Activated gamma-delta T cell treated with anti-CD3 and anti-CD28 coated beads, Interleukin-2, amount 50 U/mL, for 16 hours (primary cell): ENCODE measurements around the gene CBARP.
"Not testable (repeated sequence)": the region's sequence is repeated elsewhere in the genome, so short reads cannot be mapped to it uniquely, and the experiment has no call there.

Experiments used
- DNase-seq: peaks from one replicate; pipeline ENCODE4 v3.0.0-alpha.2; 2020; ENCODE audit warnings: low read depth

CBARP gene

DNA sequence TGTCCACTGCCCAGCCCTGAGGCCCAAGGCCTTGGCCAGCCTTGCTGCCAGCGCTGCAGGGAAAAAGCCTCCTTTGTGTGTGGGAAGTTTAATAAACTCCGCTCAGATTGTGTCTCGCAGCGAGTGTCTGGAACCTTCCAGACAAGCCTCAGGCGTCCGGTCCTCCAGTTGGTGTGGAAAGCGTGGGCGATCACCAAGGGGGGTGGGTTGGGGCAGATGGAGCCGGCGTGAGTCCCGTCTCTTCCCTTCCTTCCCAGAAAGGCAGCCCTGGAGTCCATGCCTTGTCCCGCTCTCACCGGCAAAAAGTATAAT lies 27.6 kb downstream of the CBARP start:
- no peak for DNase-seq

DNA sequence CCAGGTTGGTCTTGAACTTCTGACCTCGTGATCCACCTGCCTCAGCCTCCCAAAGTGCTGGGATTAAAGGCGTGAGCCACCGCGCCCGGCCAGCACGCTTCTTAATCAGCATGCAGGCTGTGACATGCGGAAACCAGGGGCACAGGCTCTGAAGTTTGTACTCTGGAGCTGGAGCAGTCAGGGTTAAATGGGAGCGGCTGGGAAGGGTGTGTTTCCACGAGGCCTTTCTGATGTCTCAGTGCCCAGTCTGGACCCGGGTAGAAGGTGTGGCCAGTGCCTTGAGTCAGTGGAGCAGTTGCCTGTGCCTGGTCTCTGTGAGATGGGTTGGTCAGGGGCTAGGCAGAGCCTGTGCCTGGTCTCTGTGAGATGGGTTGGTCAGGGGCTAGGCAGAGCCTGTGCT lies 29.0 kb downstream of the CBARP start:
- DNase-seq = not testable (repeated sequence)

DNA sequence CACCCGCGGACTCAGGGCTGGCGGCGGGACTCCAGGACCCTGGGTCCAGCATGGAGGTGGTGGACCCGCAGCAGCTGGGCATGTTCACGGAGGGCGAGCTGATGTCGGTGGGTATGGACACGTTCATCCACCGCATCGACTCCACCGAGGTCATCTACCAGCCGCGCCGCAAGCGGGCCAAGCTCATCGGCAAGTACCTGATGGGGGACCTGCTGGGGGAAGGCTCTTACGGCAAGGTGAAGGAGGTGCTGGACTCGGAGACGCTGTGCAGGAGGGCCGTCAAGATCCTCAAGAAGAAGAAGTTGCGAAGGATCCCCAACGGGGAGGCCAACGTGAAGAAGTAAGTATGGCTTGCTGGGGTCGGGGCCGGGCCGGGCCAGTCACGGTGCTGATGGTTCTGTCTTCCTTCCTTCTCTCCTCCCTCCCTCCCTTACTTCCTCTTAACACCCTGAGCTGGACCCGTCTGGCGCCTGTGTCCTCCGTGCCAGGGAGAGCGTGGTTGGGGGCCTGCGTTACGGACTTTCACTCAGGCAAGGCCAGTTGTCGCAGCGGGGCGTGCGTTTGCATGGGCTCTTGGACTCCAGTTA lies 30.8 kb downstream of the CBARP start:
- DNase-seq = no peak

DNA sequence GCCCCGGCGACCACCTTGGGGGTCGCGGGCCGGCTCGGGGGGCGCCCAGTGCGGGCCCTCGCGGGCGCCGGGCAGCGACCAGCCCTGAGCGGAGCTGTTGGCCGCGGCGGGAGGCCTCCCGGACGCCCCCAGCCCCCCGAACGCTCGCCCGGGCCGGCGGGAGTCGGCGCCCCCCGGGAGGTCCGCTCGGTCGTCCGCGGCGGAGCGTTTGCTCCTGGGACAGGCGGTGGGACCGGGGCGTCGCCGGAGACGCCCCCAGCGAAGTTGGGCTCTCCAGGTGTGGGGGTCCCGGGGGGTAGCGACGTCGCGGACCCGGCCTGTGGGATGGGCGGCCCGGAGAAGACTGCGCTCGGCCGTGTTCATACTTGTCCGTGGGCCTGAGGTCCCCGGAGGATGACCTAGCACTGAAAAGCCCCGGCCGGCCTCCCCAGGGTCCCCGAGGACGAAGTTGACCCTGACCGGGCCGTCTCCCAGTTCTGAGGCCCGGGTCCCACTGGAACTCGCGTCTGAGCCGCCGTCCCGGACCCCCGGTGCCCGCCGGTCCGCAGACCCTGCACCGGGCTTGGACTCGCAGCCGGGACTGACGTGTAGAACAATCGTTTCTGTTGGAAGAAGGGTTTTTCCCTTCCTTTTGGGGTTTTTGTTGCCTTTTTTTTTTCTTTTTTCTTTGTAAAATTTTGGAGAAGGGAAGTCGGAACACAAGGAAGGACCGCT lies 31.5 kb downstream of the CBARP start:
- DNase-seq = no peak

DNA sequence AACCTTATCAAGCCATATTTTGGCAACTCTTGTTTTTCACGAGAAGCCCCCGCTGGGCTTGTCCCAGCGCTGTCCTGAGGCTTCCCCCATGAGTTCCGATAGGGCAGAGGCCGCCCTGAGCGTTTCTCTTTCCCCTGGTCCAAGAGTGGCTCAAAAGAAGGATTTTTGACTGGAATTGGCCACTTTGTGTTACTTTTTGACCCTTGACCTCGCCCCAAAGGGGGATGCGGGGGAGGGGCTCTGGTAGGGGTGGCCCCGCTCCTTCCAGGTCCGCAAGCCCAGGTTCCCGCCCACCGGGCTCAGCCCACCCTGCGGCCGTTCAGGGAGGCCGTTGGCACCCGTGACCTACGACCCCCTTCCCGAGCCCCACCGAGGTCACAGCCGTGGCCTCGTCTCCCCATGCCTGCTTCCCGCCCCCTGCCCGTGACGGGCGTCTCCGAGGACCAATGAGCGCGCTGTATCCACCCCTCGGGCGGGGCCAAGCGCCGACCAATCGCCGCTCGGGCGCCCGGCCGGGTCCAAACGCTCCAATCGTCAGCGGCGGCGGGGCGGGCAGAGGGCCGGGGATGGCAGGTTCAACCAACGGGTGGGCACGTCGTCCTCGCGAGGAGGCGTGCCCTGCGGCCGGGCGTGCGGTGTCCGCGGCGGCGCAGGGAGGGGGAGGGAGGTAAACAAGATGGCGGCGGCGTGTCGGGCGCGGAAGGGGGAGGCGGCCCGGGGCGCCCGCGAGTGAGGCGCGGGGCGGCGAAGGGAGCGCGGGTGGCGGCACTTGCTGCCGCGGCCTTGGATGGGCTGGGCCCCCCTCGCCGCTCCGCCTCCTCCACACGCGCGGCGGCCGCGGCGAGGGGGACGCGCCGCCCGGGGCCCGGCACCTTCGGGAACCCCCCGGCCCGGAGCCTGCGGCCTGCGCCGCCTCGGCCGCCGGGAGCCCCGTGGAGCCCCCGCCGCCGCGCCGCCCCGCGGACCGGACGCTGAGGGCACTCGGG lies 32.4 kb downstream of the CBARP start, which contains the start of gene STK11:
Gene STK11 (plus strand): TSS at position 665 of the 986 bp plus-strand sequence. CDS start 1,136 bp downstream, outside the sequence.
- DNase-seq = peak; percentile 99

DNA sequence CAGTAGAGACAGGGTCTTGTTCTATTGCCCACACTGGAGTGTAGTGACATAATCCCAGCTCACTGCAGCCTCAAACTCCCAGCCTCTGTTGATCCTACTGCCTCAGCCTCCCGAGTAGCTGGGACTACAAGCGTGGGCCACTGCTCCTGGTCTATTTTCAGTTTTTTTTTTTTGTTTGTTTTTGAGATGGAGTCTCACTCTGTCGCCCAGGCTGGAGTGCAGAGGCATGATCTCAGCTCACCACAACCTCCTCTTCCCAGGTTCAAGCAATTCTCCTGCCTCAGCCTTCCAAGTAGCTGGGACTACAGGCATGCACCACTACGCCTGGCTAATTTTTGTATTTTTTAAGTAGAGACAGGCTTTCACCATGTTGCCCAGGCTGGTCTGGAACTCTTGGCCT lies 37.2 kb downstream of the CBARP start:
- not testable (repeated sequence) for DNase-seq

DNA sequence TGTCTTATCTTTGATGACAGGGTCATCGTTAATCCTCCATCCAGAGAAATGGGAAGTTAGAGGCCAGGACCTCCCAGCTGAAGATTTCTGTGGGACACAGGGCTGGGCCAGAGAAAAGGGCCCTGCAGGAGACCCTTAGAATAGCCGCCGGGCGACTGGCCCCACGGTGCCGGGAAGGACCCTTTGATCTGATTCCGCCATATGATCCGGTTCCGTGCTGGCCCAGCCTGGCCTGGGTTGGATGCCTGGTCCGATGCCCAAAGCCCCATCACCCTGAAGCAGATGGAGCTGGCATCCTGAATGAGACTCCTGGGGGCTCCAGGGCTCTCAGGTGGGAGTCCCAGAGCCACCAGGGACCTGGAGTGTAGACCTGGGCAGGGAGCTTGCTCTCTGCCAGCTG lies 38.3 kb downstream of the CBARP start:
- no peak for DNase-seq

DNA sequence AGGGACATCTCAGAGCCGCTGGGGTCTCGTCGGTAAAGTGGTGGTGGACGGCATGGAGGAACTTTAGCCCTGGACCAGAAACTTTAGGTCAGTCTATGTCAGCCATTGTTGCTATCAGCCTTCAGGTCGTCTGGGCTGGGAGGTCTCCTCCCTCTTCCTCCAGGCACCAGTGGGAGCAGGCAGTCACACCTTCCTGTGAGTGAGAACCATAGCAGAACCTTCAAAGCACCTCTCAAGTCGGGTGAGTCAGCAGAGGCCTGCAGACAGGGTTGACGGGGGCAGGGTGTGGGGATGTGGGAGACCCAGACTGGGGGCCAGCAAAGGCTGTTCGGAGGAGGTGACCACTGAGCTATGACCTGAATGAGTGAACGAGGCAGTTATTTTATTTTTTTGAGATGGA lies 48.4 kb downstream of the CBARP start:
- DNase-seq = peak; percentile 55

DNA sequence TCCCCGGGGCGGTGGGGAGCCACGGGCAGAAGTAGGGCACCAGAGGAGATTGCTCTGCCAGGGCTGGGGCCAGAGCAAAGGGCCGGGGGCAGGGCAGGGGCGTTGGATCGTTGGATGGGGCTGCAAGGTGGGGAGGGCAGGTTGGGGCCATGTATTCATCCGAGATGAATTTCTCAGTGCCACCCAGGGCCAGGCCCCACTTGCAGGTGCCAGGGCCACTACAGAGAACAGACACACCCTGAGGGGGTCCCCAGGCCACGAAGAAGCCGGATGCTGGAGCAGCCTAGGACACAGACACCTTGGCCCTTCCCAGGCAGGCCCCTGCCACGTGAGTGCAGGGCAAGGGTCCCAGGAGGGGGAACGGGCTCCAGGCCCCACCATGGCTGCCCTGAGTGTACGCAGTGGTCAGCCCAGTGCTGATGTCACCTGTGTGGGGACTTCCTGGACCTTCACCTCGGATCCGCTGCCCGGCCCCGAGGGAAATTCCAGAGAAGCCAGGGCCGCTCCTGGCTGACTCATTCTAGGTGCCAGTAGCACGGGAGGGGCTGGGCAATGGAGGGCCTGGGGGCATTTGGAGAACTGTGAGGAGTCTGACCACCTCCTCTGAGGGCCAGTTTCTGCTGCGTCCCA lies 54.1 kb downstream of the CBARP start:
- DNase-seq = no peak

DNA sequence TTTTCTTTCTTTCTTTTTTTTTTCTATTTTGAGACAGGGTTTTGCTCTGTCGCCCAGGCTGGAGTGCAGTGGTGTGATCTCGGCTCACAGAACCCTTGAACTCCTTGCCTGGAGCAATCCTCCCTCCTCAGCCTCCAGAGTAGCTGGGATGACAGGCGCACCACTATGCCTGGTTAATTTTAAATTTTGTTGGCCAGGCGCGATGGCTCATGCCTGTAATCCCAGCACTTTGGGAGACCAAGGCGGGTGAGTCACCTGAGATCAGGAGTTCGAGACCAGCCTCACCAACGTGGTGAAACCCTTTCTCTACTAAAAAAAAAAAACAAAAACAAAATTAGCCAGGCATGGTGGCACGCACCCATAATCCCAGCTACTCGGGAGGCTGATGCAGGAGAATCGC lies 55.1 kb downstream of the CBARP start:
- DNase-seq = no peak

DNA sequence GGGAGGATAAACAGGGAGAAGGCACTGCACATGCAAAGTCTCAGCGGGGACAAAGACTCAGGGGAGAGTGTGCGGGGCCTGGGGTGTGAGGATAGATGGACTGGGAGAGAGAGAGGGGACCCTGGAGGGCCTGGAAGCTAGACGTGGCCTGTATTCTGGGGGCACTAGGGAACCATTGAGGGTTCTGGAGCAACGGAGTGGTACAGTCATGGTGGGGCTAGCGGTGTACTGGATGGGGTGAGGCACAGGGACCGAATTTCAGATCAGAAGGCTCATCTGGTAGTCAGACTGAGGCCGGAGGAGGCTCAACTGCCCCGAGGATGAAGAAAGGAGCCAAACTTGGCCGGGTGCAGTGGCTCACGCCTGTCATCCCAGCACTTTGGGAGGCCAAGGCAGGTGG lies 55.7 kb downstream of the CBARP start:
- DNase-seq = no peak

DNA sequence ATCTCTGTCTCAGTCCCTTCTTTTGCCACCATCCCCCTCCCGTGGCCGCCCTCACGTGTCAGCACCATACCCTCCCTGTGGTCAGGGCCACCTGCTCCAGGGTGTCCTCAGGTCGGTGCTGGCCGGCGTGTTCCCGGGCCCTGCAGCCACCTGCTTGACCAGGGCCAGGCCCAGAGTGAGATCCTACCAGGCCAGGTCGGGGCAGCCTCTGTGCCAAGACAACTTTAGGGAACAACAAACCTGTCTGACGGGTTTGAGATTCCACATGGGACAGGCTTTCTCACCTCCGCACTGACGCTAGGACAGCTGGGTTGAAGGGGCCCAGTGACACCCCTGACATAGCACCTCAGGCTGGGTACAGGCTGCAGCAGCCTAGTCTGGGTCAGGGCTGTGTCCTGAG lies 56.2 kb downstream of the CBARP start:
- no peak for DNase-seq
